GM23338 (cell line): ENCODE data around the gene TNFRSF4. TPM values are rescaled to one million over a fixed set of nuclear protein-coding genes. Genes with fewer than 3 reads are reported as not detected.

Experiments
- ATAC-seq: fragments of 200-7000 bp; cut with Tn5 transposase; 3 replicates; pipeline ENCODE4 v1.9.1; 2020
- DNase-seq: peaks from one replicate; pipeline ENCODE4 v3.0.0-alpha.2; 2015; ENCODE audit warnings: low spot score
- H2AFZ ChIP-seq: fragments of 200-600 bp; sonication (generic); 2 replicates; pipeline ENCODE4 v1.8.0; 2016; ENCODE audit warnings: antibody characterized with exemption, mild to moderate bottlenecking, moderate library complexity
- H3F3A ChIP-seq: fragments of 200-600 bp; sonication (generic); replicated peaks from 2 replicates; pipeline ENCODE4 v1.8.0; 2017; ENCODE audit warnings: antibody characterized with exemption, mixed run types, low read depth
- H3K27ac ChIP-seq: fragments of 200-600 bp; sonication (generic); 2 replicates; pipeline ENCODE4 v1.6.1; 2016; ENCODE audit warnings: low read depth
- H3K27me3 ChIP-seq: fragments of 200-600 bp; sonication (generic); 2 replicates; pipeline ENCODE4 v1.8.0; 2016; ENCODE audit warnings: mild to moderate bottlenecking, mixed run types, moderate library complexity; ENCODE audit not compliant: insufficient read depth
- H3K36me3 ChIP-seq: fragments of 200-600 bp; sonication (generic); 2 replicates; pipeline ENCODE4 v1.8.0; 2016; ENCODE audit warnings: mild to moderate bottlenecking; ENCODE audit not compliant: insufficient read depth
- H3K4me1 ChIP-seq: fragments of 200-600 bp; sonication (generic); 2 replicates; pipeline ENCODE4 v1.8.0; 2016; ENCODE audit warnings: mild to moderate bottlenecking, moderate library complexity; ENCODE audit not compliant: insufficient read depth
- H3K4me2 ChIP-seq: fragments of 200-600 bp; sonication (generic); 2 replicates; pipeline ENCODE4 v1.7.1; 2017; ENCODE audit warnings: mixed run types
- H3K4me3 ChIP-seq: fragments of 200-600 bp; sonication (generic); 2 replicates; pipeline ENCODE4 v1.6.1; 2016; ENCODE audit warnings: mixed run types
- H3K79me2 ChIP-seq: fragments of 200-600 bp; sonication (generic); replicated peaks from 2 replicates; pipeline ENCODE4 v1.8.0; 2017; ENCODE audit warnings: mild to moderate bottlenecking; ENCODE audit not compliant: insufficient read depth
- H3K9me2 ChIP-seq: fragments of 200-600 bp; sonication (generic); 2 replicates; pipeline ENCODE4 v1.8.0; 2017; ENCODE audit not compliant: insufficient read depth
- H4K20me1 ChIP-seq: fragments of 200-600 bp; sonication (generic); replicated peaks from 2 replicates; pipeline ENCODE4 v1.8.0; 2017; ENCODE audit warnings: mild to moderate bottlenecking; ENCODE audit not compliant: insufficient read depth
- H3K27ac Mint-ChIP-seq: 2 replicates; pipeline ENCODE4 v1.8.0; 2020; ENCODE audit warnings: inconsistent platforms, mild to moderate bottlenecking, moderate library complexity, mixed read lengths
- H3K27me3 Mint-ChIP-seq: 3 replicates; pipeline ENCODE4 v1.8.0; 2022; ENCODE audit warnings: low read depth, mild to moderate bottlenecking, moderate library complexity, mixed read lengths, inconsistent platforms; ENCODE audit not compliant: insufficient read depth, poor library complexity
- H3K36me3 Mint-ChIP-seq: 3 replicates; pipeline ENCODE4 v1.8.0; 2021; ENCODE audit warnings: low read depth, mild to moderate bottlenecking, inconsistent platforms, moderate library complexity, mixed read lengths
- H3K4me1 Mint-ChIP-seq: 3 replicates; pipeline ENCODE4 v1.8.0; 2020; ENCODE audit warnings: mild to moderate bottlenecking, inconsistent platforms, mixed read lengths
- H3K4me3 Mint-ChIP-seq: 3 replicates; pipeline ENCODE4 v1.8.0; 2021; ENCODE audit warnings: moderate library complexity, mild to moderate bottlenecking, inconsistent platforms, mixed read lengths
- H3K9me3 Mint-ChIP-seq: 3 replicates; pipeline ENCODE4 v1.8.0; 2020; ENCODE audit warnings: moderate library complexity, mild to moderate bottlenecking, inconsistent platforms, mixed read lengths
- CREB1 ChIP-seq: fragments of 250-450 bp; sonication (Bioruptor Pico); IDR thresholded peaks from 2 replicates; pipeline ENCODE4 v1.5.0; 2020; ENCODE audit warnings: low read depth, mild to moderate bottlenecking, moderate library complexity
- CTCF ChIP-seq, 2 experiments: fragments of 200-600 bp in 1 of 2; sonication (generic) in 1 of 2; conservative IDR thresholded peaks; 2 replicates each; pipeline versions ENCODE4 v1.5.1 to v1.6.1; 2016 to 2017; ENCODE audit warnings: antibody characterized with exemption in 2 of 2, low read depth in 2 of 2, mild to moderate bottlenecking in 2 of 2, moderate library complexity in 1 of 2
- ETS1 ChIP-seq: IDR thresholded peaks from 2 replicates; pipeline ENCODE4 v1.6.1; 2016; ENCODE audit warnings: antibody characterized with exemption
- EZH2 ChIP-seq: fragments of 200-600 bp; sonication (generic); IDR thresholded peaks from one replicate; pipeline ENCODE4 v1.8.0; 2017; ENCODE audit warnings: antibody characterized with exemption, mild to moderate bottlenecking, low read depth; ENCODE audit not compliant: unreplicated experiment
- EZH2phosphoT487 ChIP-seq: fragments of 200-600 bp; sonication (generic); IDR thresholded peaks from one replicate; pipeline ENCODE4 v1.8.1; 2018; ENCODE audit warnings: antibody characterized with exemption; ENCODE audit not compliant: unreplicated experiment
- JUNB ChIP-seq: IDR thresholded peaks from one replicate; pipeline ENCODE4 v1.6.1; 2016; ENCODE audit warnings: antibody characterized with exemption; ENCODE audit not compliant: unreplicated experiment
- NANOG ChIP-seq: IDR thresholded peaks from 2 replicates; pipeline ENCODE4 v1.6.1; 2016; ENCODE audit warnings: antibody characterized with exemption, borderline replicate concordance
- POLR2AphosphoS5 ChIP-seq: IDR thresholded peaks from 2 replicates; pipeline ENCODE4 v1.6.1; 2016; ENCODE audit warnings: antibody characterized with exemption, low read depth
- STAT1 ChIP-seq: IDR thresholded peaks from one replicate; pipeline ENCODE4 v1.6.1; 2016; ENCODE audit warnings: antibody characterized with exemption; ENCODE audit not compliant: unreplicated experiment
- ZNF114 ChIP-seq: fragments of 250-450 bp; sonication (Bioruptor Pico); IDR thresholded peaks from 2 replicates; pipeline ENCODE4 v1.5.0; 2020; ENCODE audit warnings: mild to moderate bottlenecking, moderate library complexity
- ZNF331 ChIP-seq: fragments of 250-450 bp; sonication (Bioruptor Pico); IDR thresholded peaks from 2 replicates; pipeline ENCODE4 v1.5.0; 2020; ENCODE audit warnings: low read depth, mild to moderate bottlenecking, moderate library complexity
- ZNF462 ChIP-seq: fragments of 250-450 bp; sonication (Bioruptor Pico); IDR thresholded peaks from 2 replicates; pipeline ENCODE4 v1.5.0; 2020; ENCODE audit warnings: mild to moderate bottlenecking, moderate library complexity
- polyA plus RNA-seq: library from polyadenylated mRNA; unstranded; fragments of >200 nt; fragmentation: Nextera tagmentation; extraction: Ambion mirVana; gene quantifications from 2 replicates; pipeline ENCODE4 v1.2.1, GENCODE V29; 2016
- total RNA-seq: library from RNA; depleted of rRNA; stranded (reverse); fragments of >200 nt; shearing (Covaris generic); gene quantifications from 2 replicates; pipeline ENCODE4 v1.2.3, GENCODE V29; 2014

Gene TNFRSF4
- total and polyA plus RNA-seq, 2 experiments from 2014 or later: not detected

- Mint-ChIP-seq H3K4me3 (no peak overlapping the region), H3K27ac (no peak overlapping the region), H3K4me1 (no peaks in the 10 kb centered on the region), H3K9me3 (no peaks in the 10 kb centered on the region), H3K27me3 (peaks cover 5% of the 10 kb centered on the region), H3K36me3 (no peaks in the 10 kb centered on the region)
- no peaks in the 10 kb centered on the region for H3F3A ChIP-seq
- no peaks in the 10 kb centered on the region for H3K27me3 ChIP-seq
- H4K20me1 ChIP-seq: no peaks in the 10 kb centered on the region
- H3K36me3 ChIP-seq: no peaks in the 10 kb centered on the region
- H3K27ac ChIP-seq: no peak overlapping the region
- TF ChIP-seq NANOG: no peak
- TF ChIP-seq ZNF331 (CRISPR knock-in tag): no peak
- ATAC-seq: no peak
- H2AFZ ChIP-seq: no peak overlapping the region
- no peak overlapping the region for H3K4me3 ChIP-seq
- no peaks in the 10 kb centered on the region for H3K79me2 ChIP-seq
- DNase-seq: peak; percentile 1
- no peaks in the 10 kb centered on the region for H3K4me1 ChIP-seq
- no peaks in the 10 kb centered on the region for H3K9me2 ChIP-seq
- H3K4me2 ChIP-seq: no peak overlapping the region
Measured at GRCh38 chr1:1183221-1183747, 30.7 kb downstream of the TNFRSF4 start.

- Histone ChIP-seq H3F3A (no peaks in the 10 kb centered on the region), H3K4me1 (no peaks in the 10 kb centered on the region), H4K20me1 (no peaks in the 10 kb centered on the region), H3K36me3 (no peaks in the 10 kb centered on the region), H3K4me2 (no peak overlapping the region), H3K27me3 (no peaks in the 10 kb centered on the region), H2AFZ (no peak overlapping the region), H3K27ac (no peak overlapping the region), H3K4me3 (no peak overlapping the region), H3K9me2 (no peaks in the 10 kb centered on the region), H3K79me2 (no peaks in the 10 kb centered on the region)
- no peaks in the 10 kb centered on the region for H3K36me3 Mint-ChIP-seq
- H3K27me3 Mint-ChIP-seq: peaks cover 5% of the 10 kb centered on the region
- peak; percentile 22 for DNase-seq
- peak; percentile 48 for ATAC-seq
- H3K4me1 Mint-ChIP-seq: no peaks in the 10 kb centered on the region
- no peak overlapping the region for H3K4me3 Mint-ChIP-seq
- H3K9me3 Mint-ChIP-seq: no peaks in the 10 kb centered on the region
- no peak overlapping the region for H3K27ac Mint-ChIP-seq
- TF ChIP-seq POLR2AphosphoS5 (no peak), EZH2phosphoT487 (no peak), ZNF462 (no peak), ZNF114 (CRISPR knock-in tag) (no peak), NANOG (no peak), ETS1 (no peak), JUNB (no peak), CREB1 (CRISPR knock-in tag) (no peak), STAT1 (no peak), EZH2 (no peak), CTCF (conservative IDR thresholded peaks at IDR 0.05; ENCODE audit: low read depth in 2 of 2) (no peak)
Measured at GRCh38 chr1:1182491-1183220, 31.3 kb downstream of the TNFRSF4 start.
